Mesendoderm (in vitro differentiated cells): Measurements from ENCODE around the gene MIA2.
"Not testable (repeated sequence)": the region's sequence is repeated elsewhere in the genome, so short reads cannot be mapped to it uniquely, and the experiment has no call there.

Experiments
- DNase-seq: peaks from one replicate; pipeline ENCODE4 v3.0.0; 2013
- H2AK5ac ChIP-seq: 2 replicates; pipeline ENCODE4 v1.6.1; 2013; ENCODE audit warnings: low read length, inconsistent platforms
- H2BK120ac ChIP-seq: 2 replicates; pipeline ENCODE4 v1.6.1; 2013; ENCODE audit warnings: low read depth, mild to moderate bottlenecking, low read length, moderate library complexity, mixed read lengths
- H2BK15ac ChIP-seq: replicated peaks from 2 replicates; pipeline ENCODE4 v1.6.1; 2013; ENCODE audit warnings: low read depth, mild to moderate bottlenecking, moderate library complexity
- H2BK5ac ChIP-seq: 2 replicates; pipeline ENCODE4 v1.6.1; 2013; ENCODE audit warnings: low read length, inconsistent platforms
- H3K18ac ChIP-seq: 2 replicates; pipeline ENCODE4 v1.6.1; 2013; ENCODE audit warnings: mild to moderate bottlenecking, low read length, mixed read lengths
- H3K23ac ChIP-seq: one replicate; pipeline ENCODE4 v1.6.1; 2013; ENCODE audit warnings: low read length
- H3K27ac ChIP-seq: 2 replicates; pipeline ENCODE4 v1.5.1; 2013; ENCODE audit warnings: low read depth, mild to moderate bottlenecking, inconsistent platforms, low read length, moderate library complexity
- H3K27me3 ChIP-seq: 2 replicates; pipeline ENCODE4 v1.6.1; 2013; ENCODE audit warnings: low read length, control low read depth, mild to moderate bottlenecking, inconsistent platforms; ENCODE audit not compliant: insufficient read depth, poor library complexity
- H3K36me3 ChIP-seq: 2 replicates; pipeline ENCODE4 v1.6.1; 2013; ENCODE audit warnings: low read length, inconsistent platforms; ENCODE audit not compliant: control insufficient read depth, insufficient read depth
- H3K4ac ChIP-seq: one replicate; pipeline ENCODE4 v1.6.1; 2013; ENCODE audit warnings: low read depth, mild to moderate bottlenecking, low read length, moderate library complexity
- H3K4me1 ChIP-seq: 2 replicates; pipeline ENCODE4 v1.6.1; 2013; ENCODE audit warnings: low read depth, low read length, inconsistent platforms; ENCODE audit not compliant: control insufficient read depth
- H3K4me2 ChIP-seq: 2 replicates; pipeline ENCODE4 v1.6.1; 2013; ENCODE audit warnings: low read length
- H3K4me3 ChIP-seq: 2 replicates; pipeline ENCODE4 v1.5.1; 2013; ENCODE audit warnings: mild to moderate bottlenecking, low read length
- H3K56ac ChIP-seq: one replicate; pipeline ENCODE4 v1.6.1; 2013; ENCODE audit warnings: low read length
- H3K79me1 ChIP-seq: 2 replicates; pipeline ENCODE4 v1.6.1; 2013; ENCODE audit warnings: low read length, inconsistent platforms
- H3K79me2 ChIP-seq: 2 replicates; pipeline ENCODE4 v1.6.1; 2013; ENCODE audit warnings: mild to moderate bottlenecking, low read length; ENCODE audit not compliant: control insufficient read depth, insufficient read depth
- H3K9ac ChIP-seq: 2 replicates; pipeline ENCODE4 v1.6.1; 2013; ENCODE audit warnings: low read length, inconsistent platforms
- H4K5ac ChIP-seq: one replicate; pipeline ENCODE4 v1.6.1; 2013; ENCODE audit warnings: low read length
- H4K8ac ChIP-seq: one replicate; pipeline ENCODE4 v1.6.1; 2013; ENCODE audit warnings: low read depth, mild to moderate bottlenecking, control low read depth, low read length, moderate library complexity
- WGBS: extraction: QIAGEN DNeasy Blood & Tissue Kit; methylation state at CpG from one replicate; pipeline ENCODE4 v1.1.7; 2013; ENCODE audit warnings: low lambda C conversion rate, missing lambda C conversion rate; ENCODE audit not compliant: insufficient coverage; ENCODE audit errors: extremely low coverage; 5-methylcytosine and 5-hydroxymethylcytosine counted together

Gene MIA2

GRCh38 chr14:39217214-39217879 lies 16.4 kb upstream of the MIA2 start:
- Histone ChIP-seq H2BK5ac (no peak overlapping the region), H3K4me1 (no peaks in the 10 kb centered on the region), H4K5ac (no peak overlapping the region), H3K27ac (no peak overlapping the region), H3K36me3 (no peaks in the 10 kb centered on the region), H3K56ac (no peak overlapping the region), H3K18ac (no peak overlapping the region), H4K8ac (no peak overlapping the region), H3K4me2 (no peak overlapping the region), H3K23ac (no peak overlapping the region), H3K4ac (no peak overlapping the region), H3K79me2 (no peaks in the 10 kb centered on the region), H3K9ac (no peak overlapping the region), H2BK120ac (no peak overlapping the region), H2BK15ac (no peak overlapping the region), H3K79me1 (no peaks in the 10 kb centered on the region), H3K4me3 (no peak overlapping the region), H2AK5ac (no peak overlapping the region), H3K27me3 (no peaks in the 10 kb centered on the region)
- WGBS = no CpG with 5 or more reads among the region's 8 CpGs
- DNase-seq = no peak

GRCh38 chr14:39218171-39218769 lies 15.4 kb upstream of the MIA2 start:
- H3K23ac ChIP-seq = no peak overlapping the region
- no peaks in the 10 kb centered on the region for H3K36me3 ChIP-seq
- no peaks in the 10 kb centered on the region for H3K27me3 ChIP-seq
- H3K9ac ChIP-seq = no peak overlapping the region
- H4K8ac ChIP-seq = no peak overlapping the region
- H3K79me1 ChIP-seq = no peaks in the 10 kb centered on the region
- no peak overlapping the region for H4K5ac ChIP-seq
- no peak overlapping the region for H3K4me2 ChIP-seq
- no peak overlapping the region for H2BK5ac ChIP-seq
- H2BK120ac ChIP-seq = no peak overlapping the region
- H3K27ac ChIP-seq = no peak overlapping the region
- no CpG with 5 or more reads among the region's 5 CpGs for WGBS
- H3K18ac ChIP-seq = no peak overlapping the region
- DNase-seq = no peak
- H3K4ac ChIP-seq = no peak overlapping the region
- H3K79me2 ChIP-seq = no peaks in the 10 kb centered on the region
- H2AK5ac ChIP-seq = no peak overlapping the region
- no peaks in the 10 kb centered on the region for H3K4me1 ChIP-seq
- no peak overlapping the region for H3K56ac ChIP-seq
- H2BK15ac ChIP-seq = no peak overlapping the region
- no peak overlapping the region for H3K4me3 ChIP-seq

- no peak for DNase-seq
- Histone ChIP-seq H3K56ac (no peak overlapping the region), H3K27ac (no peak overlapping the region), H3K18ac (no peak overlapping the region), H2BK120ac (no peak overlapping the region), H4K5ac (no peak overlapping the region), H3K4me1 (no peaks in the 10 kb centered on the region), H3K4ac (no peak overlapping the region), H3K9ac (no peak overlapping the region), H2BK15ac (no peak overlapping the region), H3K79me1 (no peaks in the 10 kb centered on the region), H3K27me3 (no peaks in the 10 kb centered on the region), H3K79me2 (no peaks in the 10 kb centered on the region), H3K36me3 (no peaks in the 10 kb centered on the region), H3K4me3 (no peak overlapping the region), H3K23ac (no peak overlapping the region), H2BK5ac (no peak overlapping the region), H3K4me2 (no peak overlapping the region), H2AK5ac (no peak overlapping the region), H4K8ac (no peak overlapping the region)
- no CpG with 5 or more reads among the region's 3 CpGs for WGBS
Observed at GRCh38 chr14:39219075-39219499, 14.6 kb upstream of the MIA2 start.

- H3K4me2 ChIP-seq, H2BK120ac ChIP-seq, H3K9ac ChIP-seq, H4K5ac ChIP-seq, H3K18ac ChIP-seq, H2AK5ac ChIP-seq, H2BK5ac ChIP-seq, H3K27me3 ChIP-seq, H2BK15ac ChIP-seq, H4K8ac ChIP-seq, H3K23ac ChIP-seq, H3K56ac ChIP-seq, H3K79me1 ChIP-seq, H3K27ac ChIP-seq, H3K4me3 ChIP-seq, DNase-seq, H3K36me3 ChIP-seq, H3K4ac ChIP-seq, H3K4me1 ChIP-seq, H3K79me2 ChIP-seq: not testable (repeated sequence)
- WGBS = no CpG with 5 or more reads among the region's 1 CpG
Observed at GRCh38 chr14:39220473-39220872, 13.2 kb upstream of the MIA2 start.

GRCh38 chr14:39228044-39228443 lies 5.7 kb upstream of the MIA2 start:
- no peak overlapping the region for H3K27ac ChIP-seq
- no peak overlapping the region for H3K23ac ChIP-seq
- H3K36me3 ChIP-seq = no peaks in the 10 kb centered on the region
- no peaks in the 10 kb centered on the region for H3K27me3 ChIP-seq
- H2BK120ac ChIP-seq = no peak overlapping the region
- H4K8ac ChIP-seq = no peak overlapping the region
- no peak for DNase-seq
- H2AK5ac ChIP-seq = no peak overlapping the region
- H3K4me2 ChIP-seq = no peak overlapping the region
- H3K18ac ChIP-seq = no peak overlapping the region
- no peak overlapping the region for H2BK15ac ChIP-seq
- no peak overlapping the region for H2BK5ac ChIP-seq
- no peaks in the 10 kb centered on the region for H3K79me2 ChIP-seq
- no peaks in the 10 kb centered on the region for H3K4me1 ChIP-seq
- no peak overlapping the region for H3K4ac ChIP-seq
- H3K79me1 ChIP-seq = no peaks in the 10 kb centered on the region
- WGBS = no CpG with 5 or more reads among the region's 3 CpGs
- H3K9ac ChIP-seq = no peak overlapping the region
- H3K4me3 ChIP-seq = no peak overlapping the region
- H3K56ac ChIP-seq = no peak overlapping the region
- no peak overlapping the region for H4K5ac ChIP-seq
